ENCODE measurements around the gene AGPAT3.

DNA sequence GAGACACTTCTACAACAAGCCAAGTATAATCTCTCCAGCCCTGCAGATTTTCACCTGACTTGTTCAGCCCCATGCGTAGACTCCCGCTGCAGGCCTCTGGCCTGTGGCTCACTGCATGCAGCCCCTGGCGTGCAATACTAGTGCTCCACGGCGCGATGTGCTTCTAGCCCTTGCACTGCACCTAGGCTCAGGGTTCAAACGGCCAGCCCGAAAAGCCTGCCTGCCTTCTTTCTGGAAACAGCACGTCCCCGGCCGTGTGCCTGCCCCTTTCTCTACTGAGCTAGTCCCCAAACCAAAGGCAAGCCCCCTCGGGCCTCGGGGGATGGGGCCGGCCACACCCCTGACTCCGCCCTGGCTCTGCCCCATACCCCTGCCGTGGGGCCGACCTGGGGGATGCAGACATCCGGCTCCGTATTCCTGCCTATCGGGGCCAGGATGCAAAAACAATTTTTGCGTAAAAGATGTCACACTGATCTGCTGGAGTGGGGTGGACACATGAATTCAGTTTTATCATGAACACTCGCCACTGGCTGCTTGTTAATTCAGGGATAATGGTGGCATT, 120.7 kb downstream of the AGPAT3 start:
- TF ChIP-seq RAD21 (IDR thresholded peaks at IDR 0.05; ENCODE audit: insufficient read depth, low read depth, low read length) = no peak
- TF ChIP-seq CBFB (IDR thresholded peaks at IDR 0.05; ENCODE audit: low read depth) = no peak
- TF ChIP-seq FOS (IDR thresholded peaks at IDR 0.05; ENCODE audit: borderline replicate concordance, extremely low read depth, insufficient read length) = no peak
